A549 (cell line): ENCODE measurements around the gene TTC33. TPM values are rescaled to one million over a fixed set of nuclear protein-coding genes. Genes with fewer than 3 reads are reported as not detected.

ENCODE experiments used
- ATAC-seq, 2 experiments: fragments of 200-7000 bp in 1 of 2; fragments of >200 bp in 1 of 2; cut with Nextera tagmentation in 1 of 2; cut with Tn5 transposase in 1 of 2; 3 replicates each; pipeline versions ENCODE4 v1.8.0 to v1.9.1; 2018 to 2020; ENCODE audit warnings: mild to moderate bottlenecking in 1 of 2, moderate library complexity in 1 of 2
- CTCF ChIA-PET: fragments of 300-600 bp; sonication (Branson Sonifier 250); formaldehyde crosslinking; extraction: SDS; loops from one replicate; lab custom pipeline; 2021; ENCODE audit warnings: antibody characterized with exemption, inconsistent platforms; lab: Yijun Ruan, JAX
- POLR2A ChIA-PET: fragments of 350-600 bp; formaldehyde crosslinking; extraction: SDS; loops from one replicate; lab custom pipeline; 2021; ENCODE audit warnings: antibody characterized with exemption, inconsistent platforms; lab: Yijun Ruan, JAX
- DNase-seq, 2 experiments: peaks; one replicate each; pipeline versions ENCODE4 v3.0.0 to v3.0.0-alpha.2; 2011 to 2016; ENCODE audit warnings: low read depth in 1 of 2, low spot score in 1 of 2
- FAIRE-seq: peaks from 2 replicates; lab custom pipeline; 2011; peaks lifted over from hg19 to GRCh38; lab: Jason Lieb, UNC
- H3K27ac ChIP-seq, 2 experiments: fragments of >200 bp; sonication (Bioruptor Twin); formaldehyde crosslinking; 3 replicates each; pipeline ENCODE4 v1.5.1; 2016 to 2017
- H3K4me1 ChIP-seq: fragments of >200 bp; sonication (Bioruptor Twin); formaldehyde crosslinking; 3 replicates; pipeline ENCODE4 v1.6.1; 2016
- H3K4me2 ChIP-seq: fragments of >200 bp; sonication (Bioruptor Twin); formaldehyde crosslinking; 3 replicates; pipeline ENCODE4 v1.6.1; 2016
- H3K4me3 ChIP-seq: fragments of >200 bp; sonication (Bioruptor Twin); formaldehyde crosslinking; 3 replicates; pipeline ENCODE4 v1.5.1; 2016
- H3K9me3 ChIP-seq: fragments of >200 bp; sonication (Bioruptor Twin); formaldehyde crosslinking; 3 replicates; pipeline ENCODE4 v1.6.1; 2016
- BCL3 ChIP-seq: fragments of >200 bp; sonication (Bioruptor Twin); formaldehyde crosslinking; IDR thresholded peaks from 3 replicates; pipeline ENCODE4 v1.6.1; 2016
- BHLHE40 ChIP-seq: IDR thresholded peaks from 2 replicates; pipeline ENCODE4 v1.6.1; 2012; ENCODE audit warnings: low read depth, low read length, inconsistent platforms
- CEBPB ChIP-seq, 2 experiments: fragments of >200 bp in 1 of 2; sonication (Bioruptor Twin) in 1 of 2; formaldehyde crosslinking in 1 of 2; IDR thresholded peaks; 2 replicates each; pipeline ENCODE4 v1.6.1; 2012 to 2016
- CHD2 ChIP-seq: fragments of 150-350 bp; IDR thresholded peaks from 2 replicates; pipeline ENCODE4 v1.6.1; 2014; ENCODE audit warnings: low read length; ENCODE audit not compliant: partially characterized antibody
- EP300 ChIP-seq, 2 experiments: fragments of >200 bp; sonication (Bioruptor Twin); formaldehyde crosslinking; IDR thresholded peaks; 2 replicates in 1 of 2; 3 replicates in 1 of 2; pipeline ENCODE4 v1.6.1; 2016 to 2017
- ESRRA ChIP-seq: fragments of 150-350 bp; IDR thresholded peaks from 2 replicates; pipeline ENCODE4 v1.6.1; 2014; ENCODE audit warnings: mild to moderate bottlenecking, low read length, borderline replicate concordance
- FOSL2 ChIP-seq, 2 experiments: fragments of 450-650 bp in 1 of 2; fragments of >200 bp in 1 of 2; sonication (Bioruptor Twin) in 1 of 2; formaldehyde crosslinking; IDR thresholded peaks; 2 replicates each; pipeline versions ENCODE4 v1.5.0 to v1.6.1; 2016 to 2020; ENCODE audit warnings: mild to moderate bottlenecking in 1 of 2, moderate library complexity in 1 of 2
- FOXS1 ChIP-seq: fragments of 250-450 bp; sonication (Bioruptor Pico); IDR thresholded peaks from 2 replicates; pipeline ENCODE4 v1.5.0; 2020; ENCODE audit warnings: mild to moderate bottlenecking, moderate library complexity
- HES2 ChIP-seq: fragments of >200 bp; sonication (Bioruptor Twin); formaldehyde crosslinking; IDR thresholded peaks from 2 replicates; pipeline ENCODE4 v1.6.1; 2016
- HEYL ChIP-seq: fragments of 250-450 bp; sonication (Bioruptor Pico); IDR thresholded peaks from 2 replicates; pipeline ENCODE4 v1.8.0; 2021; ENCODE audit warnings: mild to moderate bottlenecking, moderate library complexity
- HMGXB4 ChIP-seq: fragments of 250-450 bp; sonication (Bioruptor Pico); IDR thresholded peaks from 2 replicates; pipeline ENCODE4 v1.5.0; 2021; ENCODE audit warnings: mild to moderate bottlenecking, moderate library complexity, borderline replicate concordance
- HOXA7 ChIP-seq: fragments of 250-450 bp; sonication (Bioruptor Pico); IDR thresholded peaks from 2 replicates; pipeline ENCODE4 v1.5.0; 2020; ENCODE audit warnings: mild to moderate bottlenecking, moderate library complexity
- JUNB ChIP-seq: fragments of >200 bp; sonication (Bioruptor Twin); formaldehyde crosslinking; IDR thresholded peaks from 2 replicates; pipeline ENCODE4 v1.6.1; 2016
- NFE2L2 ChIP-seq: fragments of 150-350 bp; conservative IDR thresholded peaks from 2 replicates; pipeline ENCODE4 v1.6.1; 2014; ENCODE audit warnings: low read length
- NPAS2 ChIP-seq: fragments of 250-450 bp; sonication (Bioruptor Pico); IDR thresholded peaks from 2 replicates; pipeline ENCODE4 v1.8.0; 2022; ENCODE audit warnings: mild to moderate bottlenecking, moderate library complexity, borderline replicate concordance
- PHF8 ChIP-seq: fragments of 200-600 bp; sonication (generic); IDR thresholded peaks from 2 replicates; pipeline ENCODE4 v1.6.1; 2016; ENCODE audit warnings: low read depth, mild to moderate bottlenecking, antibody characterized with exemption, moderate library complexity, borderline replicate concordance
- POLR2A ChIP-seq: IDR thresholded peaks from 2 replicates; pipeline ENCODE4 v1.6.1; 2012; ENCODE audit warnings: mild to moderate bottlenecking, low read length
- POLR2AphosphoS2 ChIP-seq: conservative IDR thresholded peaks from 2 replicates; pipeline ENCODE4 v1.6.1; 2012; ENCODE audit warnings: low read length, improper control_type of control experiment, inconsistent platforms
- RCOR1 ChIP-seq: fragments of 150-350 bp; IDR thresholded peaks from 2 replicates; pipeline ENCODE4 v1.6.1; 2014; ENCODE audit warnings: antibody characterized with exemption, low read length, low read depth
- RFX5 ChIP-seq: fragments of 450-650 bp; IDR thresholded peaks from 2 replicates; pipeline ENCODE4 v1.7.1; 2014; ENCODE audit warnings: antibody characterized with exemption, mild to moderate bottlenecking, moderate library complexity
- RNF2 ChIP-seq: fragments of 200-600 bp; sonication (generic); IDR thresholded peaks from 2 replicates; pipeline ENCODE4 v1.6.1; 2016; ENCODE audit warnings: low read depth, mild to moderate bottlenecking, antibody characterized with exemption, moderate library complexity, borderline replicate concordance
- SMC3 ChIP-seq: fragments of >200 bp; sonication (Bioruptor Twin); formaldehyde crosslinking; IDR thresholded peaks from 3 replicates; pipeline ENCODE4 v1.6.1; 2018; ENCODE audit warnings: inconsistent platforms
- TFCP2L1 ChIP-seq: fragments of 250-450 bp; sonication (Bioruptor Pico); IDR thresholded peaks from 2 replicates; pipeline ENCODE4 v1.5.0; 2021; ENCODE audit warnings: mild to moderate bottlenecking
- ZFP36 ChIP-seq: fragments of 450-650 bp; IDR thresholded peaks from 2 replicates; pipeline ENCODE4 v1.6.1; 2014; ENCODE audit warnings: borderline replicate concordance; ENCODE audit not compliant: partially characterized antibody
- WGBS: methylation state at CpG from one replicate; pipeline ENCODE4 v1.1.6; 2017; ENCODE audit errors: missing lambda C conversion rate; 5-methylcytosine and 5-hydroxymethylcytosine counted together
- polyA plus RNA-seq, 4 experiments: library from polyadenylated mRNA; depleted of rRNA in 3 of 4; stranded (reverse); fragments of >200 nt; fragmentation: RNase III in 1 of 4; extraction: RNeasy Plus Mini Kit Qiagen cat#74134 plus additional on column Dnase treatment in 1 of 4; gene quantifications; 2 replicates in 3 of 4; 3 replicates in 1 of 4; pipeline ENCODE4 v1.2.3, GENCODE V29; 2011 to 2017
- TF ChIP-seq, protein P1 (sequence below): fragments of 250-450 bp; sonication (Bioruptor Pico); IDR thresholded peaks from 2 replicates; pipeline ENCODE4 v1.5.0; 2020; ENCODE audit warnings: low read depth, mild to moderate bottlenecking, moderate library complexity
- TF ChIP-seq, protein P2 (sequence below): IDR thresholded peaks from 2 replicates; pipeline ENCODE4 v1.6.1; 2012; ENCODE audit warnings: low read depth, borderline replicate concordance

Gene TTC33
- polyA plus RNA-seq, 2 of the 4 experiments (the other 2 are of a cell fraction): 17.1 to 19.8 TPM

GRCh38 chr5:40518485-40518917 lies 237.3 kb downstream of the TTC33 start:
- POLR2A ChIA-PET: no interaction called here
- no peak overlapping the region for H3K4me3 ChIP-seq

GRCh38 chr5:40515476-40515875 lies 240.3 kb downstream of the TTC33 start:
- H3K4me3 ChIP-seq: no peak overlapping the region
- no peak for DNase-seq
- POLR2A ChIA-PET: no interaction called here
- no peak for FAIRE-seq
- no peaks in the 10 kb centered on the region for H3K9me3 ChIP-seq
- WGBS: 62% methylated on average over 4 of the region's 4 CpGs
- no peak for ATAC-seq
- peaks cover 10% of the 10 kb centered on the region; the same call in 2 of the 3 replicates for H3K4me1 ChIP-seq
- no peak overlapping the region for H3K4me2 ChIP-seq
- no peak overlapping the region for H3K27ac ChIP-seq
- no peak for TF ChIP-seq RNF2
- TF ChIP-seq SMC3: no peak
- TF ChIP-seq RFX5: no peak
- TF ChIP-seq POLR2AphosphoS2: no peak
- TF ChIP-seq HES2: no peak
- TF ChIP-seq JUNB: no peak
- TF ChIP-seq, protein P1, sequence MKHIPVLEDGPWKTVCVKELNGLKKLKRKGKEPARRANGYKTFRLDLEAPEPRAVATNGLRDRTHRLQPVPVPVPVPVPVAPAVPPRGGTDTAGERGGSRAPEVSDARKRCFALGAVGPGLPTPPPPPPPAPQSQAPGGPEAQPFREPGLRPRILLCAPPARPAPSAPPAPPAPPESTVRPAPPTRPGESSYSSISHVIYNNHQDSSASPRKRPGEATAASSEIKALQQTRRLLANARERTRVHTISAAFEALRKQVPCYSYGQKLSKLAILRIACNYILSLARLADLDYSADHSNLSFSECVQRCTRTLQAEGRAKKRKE (CRISPR knock-in tag): no peak
- CTCF ChIA-PET: interaction anchor here (1.2 kb wide), 1 partner anchor 164 kb away, joined by 3 read pairs; the partner anchor contains the start of gene PTGER4

More at GRCh38 chr5:40518485-40518917, 237.3 kb downstream of the TTC33 start:
- peak; percentile 84 to 96 for ATAC-seq
- Histone ChIP-seq H3K9me3 (no peaks in the 10 kb centered on the region; the same call in 2 of the 3 replicates), H3K27ac (peak overlapping the region in 1 of 2 experiments; percentile 29; a peak in 3 of 6 replicates), H3K4me1 (peaks cover 10% of the 10 kb centered on the region; the same call in 2 of the 3 replicates), H3K4me2 (peak overlapping the region; percentile 14; the same call in 1 of the 3 replicates)
- WGBS: 28% methylated on average over 4 of the region's 4 CpGs
- TF ChIP-seq CEBPB (IDR thresholded peaks at IDR 0.05) (no peak), FOSL2 (IDR thresholded peaks at IDR 0.05) (no peak), FOSL2 (CRISPR knock-in tag; IDR thresholded peaks at IDR 0.05) (peak; percentile 15; the same call in 1 of the 2 replicates)
- TF ChIP-seq, all 56 proteins: peak for 1
- DNase-seq (peak; percentile 29 to 57), FAIRE-seq (no peak)
- CTCF ChIA-PET: no interaction called here

GRCh38 chr5:40514976-40515375 lies 240.8 kb downstream of the TTC33 start:
- DNase-seq: no peak
- H3K4me2 ChIP-seq: no peak overlapping the region
- 57% methylated on average over 5 of the region's 5 CpGs for WGBS
- no peak overlapping the region for H3K4me3 ChIP-seq
- no peak for ATAC-seq
- peaks cover 10% of the 10 kb centered on the region; the same call in 2 of the 3 replicates for H3K4me1 ChIP-seq
- FAIRE-seq: no peak
- no peak overlapping the region for H3K27ac ChIP-seq
- no peak for TF ChIP-seq HEYL (CRISPR knock-in tag)
- TF ChIP-seq CHD2: no peak
- TF ChIP-seq HMGXB4: no peak
- no peak for TF ChIP-seq NPAS2 (CRISPR knock-in tag)
- TF ChIP-seq POLR2A: no peak
- TF ChIP-seq ESRRA: no peak
- no peak for TF ChIP-seq BHLHE40
- no peak for TF ChIP-seq POLR2AphosphoS2
- TF ChIP-seq NFE2L2: no peak
- no peak for TF ChIP-seq TFCP2L1 (CRISPR knock-in tag)
- no peak for TF ChIP-seq PHF8
- TF ChIP-seq BCL3: no peak
- TF ChIP-seq ZFP36: no peak
- TF ChIP-seq EP300 (IDR thresholded peaks at IDR 0.05): no peak
- no peak for TF ChIP-seq RCOR1
- TF ChIP-seq HOXA7: no peak
- TF ChIP-seq FOXS1 (CRISPR knock-in tag): no peak
- TF ChIP-seq, protein P2, sequence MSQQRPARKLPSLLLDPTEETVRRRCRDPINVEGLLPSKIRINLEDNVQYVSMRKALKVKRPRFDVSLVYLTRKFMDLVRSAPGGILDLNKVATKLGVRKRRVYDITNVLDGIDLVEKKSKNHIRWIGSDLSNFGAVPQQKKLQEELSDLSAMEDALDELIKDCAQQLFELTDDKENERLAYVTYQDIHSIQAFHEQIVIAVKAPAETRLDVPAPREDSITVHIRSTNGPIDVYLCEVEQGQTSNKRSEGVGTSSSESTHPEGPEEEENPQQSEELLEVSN: no peak
- ChIA-PET CTCF (no interaction called here), POLR2A (no interaction called here)
- H3K9me3 ChIP-seq: no peaks in the 10 kb centered on the region
